ENCODE measurements around the gene AEBP1.

Gene AEBP1

DNA sequence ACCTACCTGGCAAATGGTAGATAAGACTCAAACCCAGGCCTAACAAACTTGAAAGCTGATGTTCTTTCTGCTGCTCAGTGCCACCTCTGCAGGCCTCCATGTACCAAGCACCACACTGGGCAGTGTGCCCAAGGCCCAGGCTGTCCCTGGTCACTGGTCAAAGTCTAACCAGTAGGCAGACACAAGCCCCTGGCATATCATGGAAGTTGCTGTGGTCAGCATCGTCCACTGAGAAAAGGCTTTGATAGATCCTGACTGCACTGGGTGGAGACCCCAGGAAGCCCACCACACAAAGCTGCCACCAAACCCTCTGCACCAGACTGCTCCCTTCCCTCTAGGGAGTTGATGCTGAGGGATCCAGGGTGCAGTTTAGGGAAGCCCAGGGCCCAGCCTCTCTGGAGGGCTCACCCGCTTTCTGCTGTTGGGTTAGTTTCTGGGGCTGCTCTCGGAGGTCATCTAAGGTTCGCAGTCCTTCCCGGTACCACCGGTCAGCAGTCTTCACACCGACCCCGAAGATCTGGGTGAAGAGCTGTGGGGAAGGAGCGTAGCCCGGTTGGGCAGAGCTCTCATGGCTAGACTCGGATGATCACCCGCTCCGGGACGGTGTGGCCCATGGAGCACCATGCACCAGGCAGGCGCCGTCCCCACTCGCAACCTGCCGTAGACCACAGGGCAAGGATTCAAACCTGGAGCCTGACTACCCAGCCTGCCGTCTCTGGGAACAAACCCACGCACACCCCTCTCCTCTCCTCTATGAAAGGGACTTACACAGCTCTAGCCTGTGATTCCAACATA is 27.8 kb upstream of the AEBP1 start:
- Mint-ChIP-seq H3K4me1 (peaks cover 93% of the 10 kb centered on the region), H3K9me3 (no peaks in the 10 kb centered on the region), H3K27me3 (no peaks in the 10 kb centered on the region), H3K4me3 (no peak overlapping the region), H3K27ac (peak overlapping the region in 1 of 2 donors; percentile 50)
- ATAC-seq (no peak), DNase-seq (no peak)

DNA sequence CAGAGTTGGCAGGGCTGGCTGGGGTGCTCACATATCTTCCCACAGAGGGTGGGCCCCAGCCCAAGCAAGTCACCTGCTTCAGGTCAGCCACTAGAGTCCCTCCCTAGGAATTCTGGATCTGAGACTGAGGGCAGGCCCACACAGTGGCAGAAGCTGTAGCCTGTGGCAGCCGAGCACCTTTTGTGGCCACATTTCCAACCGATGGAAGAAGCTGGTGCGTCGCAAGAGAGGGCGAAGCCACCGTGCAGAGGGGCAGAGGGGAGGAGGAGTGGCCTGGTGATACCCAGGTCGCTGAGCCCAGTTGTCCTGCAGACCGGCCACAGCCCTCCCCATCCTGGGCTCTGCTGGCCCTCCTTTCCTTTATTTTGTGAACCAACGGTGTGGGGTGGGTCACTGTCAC is 27.1 kb upstream of the AEBP1 start:
- Mint-ChIP-seq H3K27me3 (no peaks in the 10 kb centered on the region), H3K9me3 (no peaks in the 10 kb centered on the region), H3K4me3 (no peak overlapping the region), H3K4me1 (peaks cover 94% of the 10 kb centered on the region), H3K27ac (peak overlapping the region; percentile 65 to 96)
- DNase-seq: no peak
- no peak for ATAC-seq

DNA sequence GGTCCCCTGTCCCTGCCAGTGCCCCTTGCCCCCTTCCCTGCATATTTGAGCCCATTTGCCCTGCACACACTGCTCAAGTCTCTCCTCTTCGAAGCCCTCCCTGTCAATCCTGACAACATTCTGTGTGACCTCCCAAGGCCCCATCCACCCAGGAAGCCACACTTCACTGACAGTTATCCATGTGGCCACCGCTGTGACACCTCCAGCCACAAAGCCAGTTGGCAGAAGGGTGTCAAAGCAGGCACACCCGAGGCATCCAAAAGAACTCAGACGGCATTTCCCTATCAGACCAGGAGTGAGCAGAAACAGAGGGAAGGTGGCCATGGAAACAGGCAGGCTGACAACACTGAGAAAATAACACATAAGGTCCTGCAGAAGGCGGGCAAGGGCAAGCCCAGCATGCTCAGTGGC is 26.5 kb upstream of the AEBP1 start:
- H3K4me3 Mint-ChIP-seq: peak overlapping the region; percentile 25 to 58
- ATAC-seq: no peak
- no peaks in the 10 kb centered on the region for H3K27me3 Mint-ChIP-seq
- H3K27ac Mint-ChIP-seq: peak overlapping the region; percentile 65 to 96
- no peaks in the 10 kb centered on the region for H3K9me3 Mint-ChIP-seq
- H3K4me1 Mint-ChIP-seq: peaks cover 89% of the 10 kb centered on the region
- DNase-seq: no peak

DNA sequence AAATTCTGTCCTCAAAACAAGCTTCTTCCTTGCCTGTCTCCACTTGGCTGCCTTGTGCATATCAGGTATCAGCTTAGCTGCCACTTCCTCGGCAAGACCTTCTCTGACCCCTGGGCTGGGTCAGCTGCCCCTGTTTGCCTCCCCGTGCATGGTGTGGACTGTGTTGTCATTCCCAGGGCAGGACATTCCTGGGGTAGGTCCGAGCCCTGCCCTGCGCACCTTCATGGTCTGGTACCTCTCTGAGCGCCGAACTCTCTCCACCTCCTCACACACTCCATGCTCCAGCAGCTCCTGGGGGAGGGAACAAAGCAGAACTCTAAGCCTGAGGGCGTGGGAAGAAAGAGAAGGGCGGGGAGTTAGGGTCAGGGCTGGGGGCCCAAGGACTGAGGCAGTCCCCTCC is 25.6 kb upstream of the AEBP1 start:
- peak overlapping the region in 1 of 2 donors; percentile 72 for H3K27ac Mint-ChIP-seq
- H3K9me3 Mint-ChIP-seq: no peaks in the 10 kb centered on the region
- DNase-seq (no peak), ATAC-seq (no peak)
- no peak overlapping the region for H3K4me3 Mint-ChIP-seq
- no peaks in the 10 kb centered on the region for H3K27me3 Mint-ChIP-seq
- H3K4me1 Mint-ChIP-seq: peaks cover 89% of the 10 kb centered on the region

DNA sequence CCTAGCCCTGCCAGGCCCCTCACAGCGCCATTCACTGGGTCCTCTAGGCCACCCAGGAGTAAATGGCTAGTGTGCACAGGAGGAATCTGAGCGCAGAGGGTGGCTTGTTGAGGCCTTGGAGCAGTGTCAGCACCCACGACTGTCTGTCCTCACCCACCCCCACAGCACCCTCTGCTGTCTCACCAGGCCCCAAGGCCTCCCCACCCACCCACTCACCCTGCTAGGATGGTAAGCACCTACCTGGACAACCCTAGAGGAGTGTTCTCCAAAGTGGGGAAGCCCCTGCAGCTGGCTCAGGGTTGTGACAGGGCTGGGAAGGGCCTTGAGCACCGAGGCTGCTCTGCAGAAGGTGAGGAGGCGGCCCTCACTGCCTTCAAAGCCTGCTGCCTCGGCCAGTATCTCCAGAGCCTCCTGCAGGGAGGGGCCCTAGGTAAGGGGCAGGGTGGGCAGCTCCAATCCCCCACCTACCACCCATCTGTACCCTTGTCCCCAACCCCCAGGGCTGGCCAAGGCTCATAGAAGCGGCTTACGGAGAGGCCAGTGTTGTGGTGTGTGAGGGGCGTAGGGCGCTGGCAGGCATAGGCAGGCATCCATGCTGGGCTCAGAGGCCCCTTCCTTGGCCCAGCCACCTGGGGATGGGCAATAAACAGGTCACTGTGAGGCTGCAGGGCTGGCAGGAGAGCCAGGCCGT is 24.7 kb upstream of the AEBP1 start:
- Mint-ChIP-seq H3K9me3 (no peaks in the 10 kb centered on the region), H3K27ac (peak overlapping the region in 1 of 2 donors; percentile 83), H3K27me3 (no peaks in the 10 kb centered on the region), H3K4me1 (peaks cover 87% of the 10 kb centered on the region), H3K4me3 (peak overlapping the region in 1 of 2 donors; percentile 56)
- ATAC-seq (no peak), DNase-seq (no peak)

DNA sequence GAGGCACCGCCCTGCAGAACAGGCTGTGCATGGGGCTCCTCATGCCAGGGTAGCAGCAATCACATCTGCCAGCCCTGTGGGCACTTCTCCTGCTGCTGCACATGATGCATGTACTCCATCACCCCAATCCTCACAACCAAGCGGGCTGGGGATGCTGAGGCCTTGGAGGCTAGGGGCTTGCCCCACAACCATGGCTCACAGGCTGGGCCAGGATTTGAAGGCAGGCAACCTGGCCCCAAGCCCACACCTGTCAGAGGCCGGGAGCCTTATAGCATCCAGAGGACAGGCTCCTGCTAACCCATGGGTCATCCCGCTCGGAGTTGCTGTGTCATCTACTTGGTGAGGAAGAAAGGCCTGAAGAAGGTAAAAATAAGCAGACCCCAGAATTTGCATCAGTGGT is 24.0 kb upstream of the AEBP1 start:
- no peak overlapping the region for H3K27ac Mint-ChIP-seq
- DNase-seq (no peak), ATAC-seq (no peak)
- peaks cover 81% of the 10 kb centered on the region for H3K4me1 Mint-ChIP-seq
- H3K27me3 Mint-ChIP-seq: no peaks in the 10 kb centered on the region
- H3K9me3 Mint-ChIP-seq: no peaks in the 10 kb centered on the region
- peak overlapping the region in 1 of 2 donors; percentile 86 for H3K4me3 Mint-ChIP-seq

DNA sequence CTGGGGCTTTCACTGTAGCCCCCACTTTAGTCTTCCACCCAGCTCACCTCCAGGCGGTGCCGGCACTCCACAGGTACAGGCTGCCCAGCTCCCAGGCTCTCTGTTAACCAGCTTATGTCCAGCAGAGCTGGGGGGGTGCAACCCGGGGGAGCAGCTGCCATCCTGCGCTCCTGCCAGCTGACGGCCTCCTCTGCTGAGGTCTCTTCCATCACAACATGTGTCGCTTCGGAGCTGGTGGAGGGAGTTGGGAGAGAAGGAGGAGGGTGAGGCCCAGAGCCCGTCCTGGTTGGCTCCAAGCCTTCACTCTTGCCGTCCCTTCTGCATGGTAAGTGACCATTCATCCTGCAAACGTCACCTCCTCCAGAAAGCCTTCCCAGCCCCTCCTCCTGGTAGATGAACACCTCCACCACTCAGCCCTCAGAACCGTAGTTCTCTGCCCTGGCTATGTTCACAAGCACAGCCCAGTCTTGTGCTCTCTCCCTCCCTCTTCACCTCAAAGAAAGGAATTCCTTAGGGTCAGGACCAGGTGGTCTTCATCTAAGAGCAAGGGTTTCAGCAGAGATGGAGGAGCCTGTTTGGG is 23.4 kb upstream of the AEBP1 start:
- Mint-ChIP-seq H3K4me1 (peaks cover 74% of the 10 kb centered on the region), H3K27ac (peak overlapping the region; percentile 92 to 97), H3K9me3 (no peaks in the 10 kb centered on the region), H3K27me3 (no peaks in the 10 kb centered on the region), H3K4me3 (peak overlapping the region; percentile 86 to 89)
- no peak for DNase-seq
- ATAC-seq: no peak

DNA sequence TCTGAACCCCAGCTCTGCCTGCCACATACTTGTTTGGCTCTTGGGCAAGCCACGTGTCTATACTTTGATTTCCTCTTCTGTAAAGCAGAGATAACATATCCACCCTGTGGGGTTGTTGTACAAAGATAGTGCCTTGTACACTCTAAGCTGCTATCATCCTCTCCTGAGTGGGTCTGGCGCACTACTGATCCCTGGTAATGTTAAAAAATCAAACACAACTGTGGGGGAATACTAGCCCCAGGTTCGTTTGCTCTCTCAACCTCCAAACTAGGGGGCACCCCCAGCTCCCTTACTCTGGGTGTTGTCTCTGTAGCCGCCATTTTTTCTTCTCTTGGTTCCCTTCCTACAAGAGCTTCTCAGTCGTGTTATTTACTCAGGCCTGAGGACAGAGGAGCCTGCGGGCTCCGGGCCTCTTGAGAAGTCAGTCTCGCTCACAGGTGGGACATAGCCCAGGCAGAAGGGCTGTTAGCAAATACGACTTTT is 22.8 kb upstream of the AEBP1 start:
- peaks cover 72% of the 10 kb centered on the region for H3K4me1 Mint-ChIP-seq
- H3K27ac Mint-ChIP-seq: peak overlapping the region; percentile 92 to 97
- H3K4me3 Mint-ChIP-seq: peak overlapping the region; percentile 86 to 89
- no peaks in the 10 kb centered on the region for H3K9me3 Mint-ChIP-seq
- H3K27me3 Mint-ChIP-seq: no peaks in the 10 kb centered on the region
- ATAC-seq (no peak), DNase-seq (peak in 1 of 2 donors; percentile 47)

DNA sequence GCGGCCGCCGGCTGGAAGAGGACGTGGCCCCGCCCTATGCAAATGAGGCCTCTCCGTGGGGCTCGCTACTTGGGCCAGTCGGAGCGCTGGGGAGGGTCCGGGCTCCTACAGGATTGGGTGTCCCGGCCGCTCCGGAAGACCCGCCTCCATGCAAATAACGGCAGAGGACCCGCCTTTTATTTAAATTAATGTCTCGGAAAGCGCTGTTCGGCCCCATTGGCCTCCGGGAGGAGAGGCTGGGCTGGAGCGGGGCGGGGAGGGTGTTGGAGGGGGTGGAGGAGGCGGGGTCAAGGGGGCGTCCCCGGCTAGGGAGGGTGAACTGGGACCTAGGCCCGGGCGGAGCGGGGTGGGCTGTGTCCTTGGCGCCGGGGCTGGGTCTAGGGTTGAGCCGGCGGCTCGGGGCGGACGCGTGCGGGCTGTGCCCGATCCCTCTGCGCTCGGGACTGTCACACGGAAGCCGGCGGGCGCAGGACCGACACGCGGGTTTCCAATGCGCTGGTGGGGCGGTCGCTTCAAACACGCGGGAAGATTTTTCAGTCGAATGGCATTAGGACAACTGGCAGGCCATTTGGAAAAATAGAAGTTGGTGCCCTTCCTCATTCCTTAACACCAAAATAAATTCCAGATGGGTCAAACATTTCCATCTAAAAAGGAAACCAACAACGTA is 21.5 kb upstream of the AEBP1 start:
- Mint-ChIP-seq H3K27me3 (no peaks in the 10 kb centered on the region), H3K27ac (peak overlapping the region; percentile 89), H3K4me1 (peaks cover 58% of the 10 kb centered on the region), H3K9me3 (no peaks in the 10 kb centered on the region), H3K4me3 (peak overlapping the region; percentile 86 to 89)
- peak; percentile 97 to 99 for DNase-seq
- ATAC-seq: peak; percentile 94

DNA sequence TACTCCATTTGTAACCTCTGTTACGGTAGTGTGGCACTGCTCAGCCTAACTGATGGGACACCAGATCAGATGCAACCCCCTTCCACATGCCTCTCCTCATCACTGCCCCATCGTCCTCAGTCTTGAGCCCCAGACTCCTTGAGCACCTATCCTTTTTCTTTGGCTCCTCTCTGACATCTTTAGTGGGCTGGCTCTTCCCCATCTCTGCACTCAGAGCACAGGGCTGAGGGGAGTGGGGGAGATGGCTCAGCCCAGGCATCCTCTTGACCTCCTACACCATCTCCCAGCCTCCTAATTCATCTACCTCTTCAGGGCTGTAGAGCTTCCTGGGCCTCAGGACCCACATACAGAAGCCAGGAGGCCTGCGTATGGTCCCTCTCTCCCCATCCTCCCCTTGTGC is 20.3 kb upstream of the AEBP1 start:
- Mint-ChIP-seq H3K4me1 (peaks cover 56% of the 10 kb centered on the region), H3K4me3 (peak overlapping the region in 1 of 2 donors; percentile 26), H3K27me3 (no peaks in the 10 kb centered on the region), H3K9me3 (no peaks in the 10 kb centered on the region), H3K27ac (no peak overlapping the region)
- DNase-seq (no peak), ATAC-seq (no peak)

DNA sequence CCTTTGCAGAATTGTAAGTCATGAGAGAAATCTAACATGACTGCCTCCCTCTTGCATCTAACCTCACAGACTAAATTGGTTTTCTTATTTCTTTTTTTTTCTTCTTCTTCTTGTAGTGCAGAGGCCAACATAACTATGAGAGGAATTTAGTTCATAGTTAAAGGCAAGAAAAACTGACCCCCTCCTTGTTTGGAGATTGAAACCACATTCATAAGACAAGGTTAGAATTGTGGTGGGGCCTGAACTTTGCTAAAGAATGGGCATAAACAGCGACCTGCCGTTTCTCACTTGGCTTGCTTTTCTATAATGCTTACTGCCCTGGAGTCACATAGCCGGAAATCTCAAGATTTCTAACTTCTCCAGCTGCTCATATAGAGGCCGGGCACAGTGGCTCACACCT is 19.4 kb upstream of the AEBP1 start:
- ATAC-seq (no peak), DNase-seq (no peak)
- H3K27me3 Mint-ChIP-seq: no peaks in the 10 kb centered on the region
- peaks cover 47% of the 10 kb centered on the region for H3K4me1 Mint-ChIP-seq
- no peak overlapping the region for H3K27ac Mint-ChIP-seq
- H3K9me3 Mint-ChIP-seq: no peaks in the 10 kb centered on the region
- H3K4me3 Mint-ChIP-seq: no peak overlapping the region

DNA sequence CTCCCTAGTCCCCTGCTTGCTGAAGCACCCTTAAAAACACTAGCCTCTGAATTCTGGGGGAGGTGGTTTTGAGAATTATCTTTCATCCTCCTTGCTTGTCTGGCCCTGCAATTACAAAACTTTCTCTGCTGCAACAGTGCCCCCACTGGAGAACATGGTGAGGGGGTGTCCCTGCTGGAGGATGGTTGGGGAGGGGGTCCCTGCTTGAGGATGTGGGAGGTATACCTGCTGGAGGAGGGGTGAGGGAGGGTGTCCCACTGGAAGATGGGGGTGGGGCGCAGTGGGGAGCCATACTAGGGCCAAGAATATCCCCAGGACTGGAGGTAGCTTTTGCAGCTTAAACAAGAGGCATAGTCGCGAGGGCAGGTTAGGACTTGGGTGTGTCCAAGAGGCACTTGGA is 18.6 kb upstream of the AEBP1 start:
- H3K27ac Mint-ChIP-seq: no peak overlapping the region
- ATAC-seq: no peak
- no peaks in the 10 kb centered on the region for H3K27me3 Mint-ChIP-seq
- peaks cover 39% of the 10 kb centered on the region for H3K4me1 Mint-ChIP-seq
- no peak overlapping the region for H3K4me3 Mint-ChIP-seq
- no peak for DNase-seq
- no peaks in the 10 kb centered on the region for H3K9me3 Mint-ChIP-seq

DNA sequence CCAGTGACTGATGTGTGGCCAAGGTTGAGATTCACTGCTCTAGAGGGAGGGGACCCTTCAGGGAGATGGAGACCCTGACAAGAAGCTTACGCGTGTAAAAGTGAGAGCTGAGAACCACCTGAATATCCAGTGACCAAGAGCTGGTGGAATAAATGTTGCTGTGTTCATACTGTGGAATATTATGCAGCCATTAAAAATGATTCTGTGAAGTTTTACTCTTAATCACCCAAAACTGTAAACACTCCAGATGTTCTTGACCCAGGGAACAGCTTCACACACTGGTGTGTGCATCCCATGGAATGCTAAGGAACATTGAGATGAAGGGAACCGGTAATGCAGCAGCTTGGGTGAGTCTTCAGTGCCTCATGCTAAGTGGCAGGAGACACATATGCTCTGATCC is 17.5 kb upstream of the AEBP1 start:
- DNase-seq (no peak), ATAC-seq (no peak)
- H3K9me3 Mint-ChIP-seq: no peaks in the 10 kb centered on the region
- H3K27me3 Mint-ChIP-seq: no peaks in the 10 kb centered on the region
- no peak overlapping the region for H3K4me3 Mint-ChIP-seq
- H3K4me1 Mint-ChIP-seq: peaks cover 28% of the 10 kb centered on the region
- H3K27ac Mint-ChIP-seq: peak overlapping the region in 1 of 2 donors; percentile 15

DNA sequence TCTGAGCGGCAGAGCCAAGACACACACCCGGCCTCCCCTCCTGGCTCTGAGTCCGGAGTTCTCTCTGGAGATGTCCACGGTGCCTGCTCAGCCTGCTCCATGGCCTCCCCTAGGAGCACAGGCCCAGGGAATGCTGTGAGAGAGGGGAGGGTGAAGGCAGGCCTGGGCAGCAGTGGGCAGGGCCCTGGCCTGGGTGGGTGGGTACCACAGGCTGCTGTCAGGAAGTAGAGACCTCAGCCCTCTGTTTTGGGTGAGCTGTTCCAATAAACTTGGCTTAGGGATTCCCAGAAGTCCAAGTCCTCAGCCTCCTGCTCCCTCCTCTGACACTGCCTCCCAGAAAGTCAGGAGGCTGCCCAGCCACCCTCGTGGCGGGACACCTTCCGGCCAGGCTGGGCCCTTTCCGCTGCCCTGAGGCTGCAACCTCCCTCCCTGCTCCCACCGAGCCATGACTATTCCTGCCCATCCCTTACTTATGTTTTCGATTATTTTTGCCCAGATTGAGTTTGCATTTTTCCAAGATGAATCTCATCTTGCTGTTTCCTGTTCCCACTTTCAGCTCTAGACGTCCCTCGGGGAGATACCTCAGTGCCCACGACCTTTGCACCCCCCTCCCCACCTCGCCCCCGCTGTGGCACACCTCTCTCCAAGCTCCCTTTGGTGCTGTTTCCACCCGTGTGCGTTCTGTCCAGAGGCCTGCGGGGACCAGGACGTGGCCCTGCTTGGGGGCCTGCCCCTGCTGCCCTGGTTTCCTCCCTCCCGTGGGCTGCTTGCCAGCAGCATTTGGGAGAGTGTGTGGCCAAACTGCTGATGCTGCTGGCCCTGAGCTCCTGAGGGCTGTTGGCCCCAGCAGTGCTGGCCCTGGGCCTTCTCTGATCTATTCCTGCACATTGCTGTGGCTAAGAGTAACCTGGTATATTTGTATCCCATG is 16.0 kb upstream of the AEBP1 start:
- no peak for ATAC-seq
- Mint-ChIP-seq H3K27me3 (no peaks in the 10 kb centered on the region), H3K4me3 (no peak overlapping the region), H3K27ac (peak overlapping the region in 1 of 2 donors; percentile 36), H3K4me1 (peaks cover 20% of the 10 kb centered on the region), H3K9me3 (no peaks in the 10 kb centered on the region)
- DNase-seq: no peak

Data from stimulated activated naive CD8-positive, alpha-beta T cell treated with anti-CD3 and anti-CD28 coated beads, Interleukin-15, amount 100 ng/mL, for 72 hours (primary cell).